H1 (cell line): ENCODE data around the gene NDEL1. TPM values are rescaled to one million over a fixed set of nuclear protein-coding genes. Genes with fewer than 3 reads are reported as not detected.

Source experiments
- CTCF ChIA-PET: fragments of 300-600 bp; sonication (Branson Sonifier 250); formaldehyde crosslinking; loops from one replicate; lab custom pipeline; 2021; ENCODE audit not compliant: partially characterized antibody; lab: Charles Lee
- POLR2A ChIA-PET: fragments of 300-600 bp; sonication (Branson Sonifier 250); formaldehyde crosslinking; loops from one replicate; lab custom pipeline; 2021; ENCODE audit warnings: inconsistent platforms; ENCODE audit not compliant: partially characterized antibody; lab: Charles Lee
- DNase-seq, 2 experiments: peaks; one replicate each; pipeline versions ENCODE4 v3.0.0 to v3.0.0-alpha.2; 2010 to 2022; ENCODE audit warnings: low spot score in 2 of 2, low read depth in 1 of 2, mixed read lengths in 1 of 2
- FAIRE-seq: peaks from 2 replicates; lab custom pipeline; 2011; peaks lifted over from hg19 to GRCh38; lab: Jason Lieb, UNC
- H2AFZ ChIP-seq: 2 replicates; pipeline ENCODE4 v1.8.1; 2012; ENCODE audit warnings: low read length, inconsistent platforms
- H2AK5ac ChIP-seq: 2 replicates; pipeline ENCODE4 v1.6.1; 2013; ENCODE audit warnings: low read depth, low read length
- H2BK120ac ChIP-seq: replicated peaks from 2 replicates; pipeline ENCODE3; 2013; ENCODE audit warnings: low read depth, low read length, inconsistent platforms
- H2BK12ac ChIP-seq: 2 replicates; pipeline ENCODE4 v1.6.1; 2013; ENCODE audit warnings: low read depth, low read length
- H2BK15ac ChIP-seq: 2 replicates; pipeline ENCODE4 v1.6.1; 2013; ENCODE audit warnings: low read length
- H2BK20ac ChIP-seq: 2 replicates; pipeline ENCODE4 v1.6.1; 2013; ENCODE audit warnings: low read length
- H2BK5ac ChIP-seq: 2 replicates; pipeline ENCODE4 v1.6.1; 2013; ENCODE audit warnings: low read depth, low read length
- H3K14ac ChIP-seq: 2 replicates; pipeline ENCODE4 v1.6.1; 2013; ENCODE audit warnings: inconsistent platforms; ENCODE audit not compliant: insufficient read length
- H3K18ac ChIP-seq: 2 replicates; pipeline ENCODE4 v1.6.1; 2013; ENCODE audit warnings: low read length; ENCODE audit errors: extremely low read depth
- H3K23ac ChIP-seq: 2 replicates; pipeline ENCODE4 v1.6.1; 2013; ENCODE audit warnings: inconsistent platforms; ENCODE audit not compliant: insufficient read length
- H3K23me2 ChIP-seq: 2 replicates; pipeline ENCODE4 v1.6.1; 2013; ENCODE audit warnings: low read depth, low read length
- H3K27ac ChIP-seq: 2 replicates; pipeline ENCODE4 v1.6.1; 2011; ENCODE audit warnings: low read depth, low read length, inconsistent platforms
- H3K27me3 ChIP-seq, 4 experiments: replicated peaks in 1 of 4; 1 replicate in 1 of 4; 2 replicates in 3 of 4; pipeline versions ENCODE4 v1.6.1 to v1.8.1; 2011 to 2013; ENCODE audit warnings: low read length in 3 of 4, mild to moderate bottlenecking in 3 of 4, inconsistent platforms in 2 of 4, mixed read lengths in 2 of 4, moderate library complexity in 1 of 4; ENCODE audit not compliant: control insufficient read depth in 3 of 4, insufficient read depth in 3 of 4; ENCODE audit errors: extremely low read depth in 1 of 4
- H3K36me3 ChIP-seq, 4 experiments: 2 replicates each; pipeline versions ENCODE4 v1.6.1 to v1.8.1; 2011 to 2013; ENCODE audit warnings: mild to moderate bottlenecking in 4 of 4, low read length in 3 of 4, moderate library complexity in 2 of 4, control low read depth in 1 of 4, inconsistent platforms in 1 of 4; ENCODE audit not compliant: insufficient read depth in 4 of 4, control insufficient read depth in 2 of 4
- H3K4ac ChIP-seq: replicated peaks from 2 replicates; pipeline ENCODE3; 2013; ENCODE audit warnings: low read length, low read depth, mixed read lengths, inconsistent platforms; ENCODE audit not compliant: insufficient read length
- H3K4me1 ChIP-seq, 4 experiments: replicated peaks in 1 of 4; 1 replicate in 1 of 4; 2 replicates in 3 of 4; pipeline versions ENCODE4 v1.6.1 to v1.8.1; 2011 to 2013; ENCODE audit warnings: low read length in 3 of 4, inconsistent platforms in 2 of 4, mixed read lengths in 1 of 4; ENCODE audit not compliant: insufficient read depth in 4 of 4, control insufficient read depth in 3 of 4
- H3K4me2 ChIP-seq, 2 experiments: 2 replicates each; pipeline versions ENCODE4 v1.6.1 to v1.8.1; 2011 to 2013; ENCODE audit warnings: low read depth in 2 of 2, low read length in 2 of 2, control low read depth in 1 of 2, inconsistent platforms in 1 of 2, mild to moderate bottlenecking in 1 of 2; ENCODE audit not compliant: insufficient read depth in 1 of 2
- H3K4me3 ChIP-seq, 4 experiments: fragments of 200-600, 300-600 bp in 1 of 4; sonication (generic), shearing (Covaris generic), sonication (Bioruptor Twin) in 1 of 4; 2 replicates each; pipeline versions ENCODE4 v1.5.1 to v1.8.1; 2011 to 2016; ENCODE audit warnings: low read length in 4 of 4, low read depth in 3 of 4, control low read depth in 2 of 4, inconsistent platforms in 2 of 4, mild to moderate bottlenecking in 2 of 4, mixed read lengths in 1 of 4, moderate library complexity in 1 of 4; ENCODE audit not compliant: insufficient read depth in 2 of 4; ENCODE audit errors: extremely low read depth in 1 of 4
- H3K56ac ChIP-seq: replicated peaks from 2 replicates; pipeline ENCODE3; 2013; ENCODE audit warnings: low read depth, mild to moderate bottlenecking, mixed read lengths, low read length, inconsistent platforms; ENCODE audit not compliant: insufficient read length
- H3K79me1 ChIP-seq: 2 replicates; pipeline ENCODE4 v1.6.1; 2013; ENCODE audit warnings: low read depth, low read length, control low read depth
- H3K79me2 ChIP-seq, 2 experiments: 2 replicates each; pipeline versions ENCODE4 v1.6.1 to v1.8.1; 2012 to 2013; ENCODE audit warnings: low read length in 2 of 2, mild to moderate bottlenecking in 2 of 2, inconsistent platforms in 1 of 2; ENCODE audit not compliant: insufficient read depth in 2 of 2, control insufficient read depth in 1 of 2
- H3K9ac ChIP-seq, 4 experiments: replicated peaks in 1 of 4; 1 replicate in 1 of 4; 2 replicates in 3 of 4; pipeline versions ENCODE4 v1.6.1 to v1.8.1; 2011 to 2013; ENCODE audit warnings: low read depth in 3 of 4, low read length in 3 of 4, control low read depth in 2 of 4, mild to moderate bottlenecking in 2 of 4, moderate library complexity in 2 of 4, inconsistent platforms in 1 of 4; ENCODE audit errors: extremely low read depth in 1 of 4
- H3K9me3 ChIP-seq, 2 experiments: 2 replicates each; pipeline versions ENCODE4 v1.6.1 to v1.8.1; 2012 to 2013; ENCODE audit warnings: mild to moderate bottlenecking in 2 of 2, moderate library complexity in 2 of 2, control low read depth in 1 of 2, inconsistent platforms in 1 of 2, low read depth in 1 of 2, low read length in 1 of 2, mixed read lengths in 1 of 2; ENCODE audit not compliant: insufficient read depth in 2 of 2
- H4K20me1 ChIP-seq, 2 experiments: replicated peaks in 1 of 2; 2 replicates each; pipeline versions ENCODE3 to v1.8.1; 2011 to 2013; ENCODE audit warnings: inconsistent platforms in 2 of 2, low read length in 2 of 2, mild to moderate bottlenecking in 1 of 2; ENCODE audit not compliant: insufficient read depth in 2 of 2, control insufficient read depth in 1 of 2
- H4K5ac ChIP-seq: 2 replicates; pipeline ENCODE4 v1.6.1; 2013; ENCODE audit warnings: low read length, low read depth, mixed read lengths, inconsistent platforms; ENCODE audit not compliant: insufficient read length
- H4K8ac ChIP-seq: 2 replicates; pipeline ENCODE4 v1.8.0; 2013; ENCODE audit warnings: mild to moderate bottlenecking, moderate library complexity, low read length, inconsistent platforms; ENCODE audit not compliant: insufficient read depth; ENCODE audit errors: extremely low read depth
- H4K91ac ChIP-seq: replicated peaks from 2 replicates; pipeline ENCODE3; 2013; ENCODE audit warnings: low read length, mixed read lengths, inconsistent platforms; ENCODE audit not compliant: insufficient read length
- BCL11A ChIP-seq, 2 experiments: IDR thresholded peaks; one replicate each; pipeline ENCODE4 v1.6.1; 2011; ENCODE audit warnings: low read depth in 2 of 2, low read length in 2 of 2, mild to moderate bottlenecking in 2 of 2
- CHD1 ChIP-seq: IDR thresholded peaks from 2 replicates; pipeline ENCODE4 v1.6.1; 2012; ENCODE audit warnings: low read depth, low read length, improper control_type of control experiment
- CHD2 ChIP-seq: IDR thresholded peaks from 2 replicates; pipeline ENCODE4 v1.6.1; 2012; ENCODE audit warnings: low read length, improper control_type of control experiment
- CREB1 ChIP-seq: IDR thresholded peaks from 2 replicates; pipeline ENCODE4 v1.6.1; 2012; ENCODE audit warnings: inconsistent platforms
- E2F6 ChIP-seq: IDR thresholded peaks from 2 replicates; pipeline ENCODE4 v1.6.1; 2012; ENCODE audit warnings: inconsistent platforms
- EP300 ChIP-seq, 2 experiments: IDR thresholded peaks; 1 replicate in 1 of 2; 2 replicates in 1 of 2; pipeline ENCODE4 v1.6.1; 2011 to 2012; ENCODE audit warnings: low read depth in 2 of 2, low read length in 2 of 2, mild to moderate bottlenecking in 2 of 2, borderline replicate concordance in 1 of 2, inconsistent platforms in 1 of 2, moderate library complexity in 1 of 2
- GABPA ChIP-seq: IDR thresholded peaks from 2 replicates; pipeline ENCODE4 v1.6.1; 2011; ENCODE audit warnings: mild to moderate bottlenecking, low read length, moderate library complexity, borderline replicate concordance; ENCODE audit not compliant: insufficient read depth
- GTF2F1 ChIP-seq: IDR thresholded peaks from 2 replicates; pipeline ENCODE4 v1.6.1; 2012; ENCODE audit warnings: low read depth, low read length, improper control_type of control experiment, borderline replicate concordance
- HDAC6 ChIP-seq: IDR thresholded peaks from one replicate; pipeline ENCODE4 v1.7.1; 2012; ENCODE audit warnings: low read depth, mild to moderate bottlenecking, inconsistent platforms, low read length, moderate library complexity
- RFX5 ChIP-seq: IDR thresholded peaks from 2 replicates; pipeline ENCODE4 v1.6.1; 2011; ENCODE audit warnings: low read depth, low read length, improper control_type of control experiment, borderline replicate concordance
- RXRA ChIP-seq: IDR thresholded peaks from 2 replicates; pipeline ENCODE4 v1.6.1; 2011; ENCODE audit warnings: low read depth, mild to moderate bottlenecking, low read length, moderate library complexity; ENCODE audit not compliant: insufficient read depth
- SP1 ChIP-seq: IDR thresholded peaks from 2 replicates; pipeline ENCODE4 v1.6.1; 2011; ENCODE audit warnings: low read depth, low read length
- SP2 ChIP-seq: IDR thresholded peaks from 2 replicates; pipeline ENCODE4 v1.6.1; 2012; ENCODE audit warnings: mild to moderate bottlenecking, low read length, inconsistent platforms
- SP4 ChIP-seq: IDR thresholded peaks from 2 replicates; pipeline ENCODE4 v1.6.1; 2012; ENCODE audit warnings: low read length, inconsistent platforms
- ZNF274 ChIP-seq: IDR thresholded peaks from 2 replicates; pipeline ENCODE4 v1.7.0; 2012; ENCODE audit warnings: low read length, borderline replicate concordance; ENCODE audit errors: extremely low read depth
- WGBS, 2 experiments: shearing (Covaris generic) in 1 of 2; methylation state at CpG; one replicate each; pipeline versions ENCODE4 v1.1.6 to v1.1.7; 2013 to 2015; ENCODE audit warnings: low lambda C conversion rate in 2 of 2, mixed read lengths in 2 of 2, inconsistent platforms in 1 of 2, low coverage in 1 of 2, missing lambda C conversion rate in 1 of 2; ENCODE audit not compliant: insufficient replicate concordance in 2 of 2, insufficient coverage in 1 of 2, insufficient read length in 1 of 2; ENCODE audit errors: extremely low coverage in 1 of 2, missing lambda C conversion rate in 1 of 2; 5-methylcytosine and 5-hydroxymethylcytosine counted together
- polyA plus RNA-seq, 7 experiments: library from polyadenylated mRNA; depleted of rRNA in 3 of 7; stranded (reverse) in 5 of 7; unstranded in 2 of 7; fragments of >200 nt in 5 of 7; fragments of 200-250 nt in 2 of 7; gene quantifications; 1 replicate in 5 of 7; 2 replicates in 1 of 7; 4 replicates in 1 of 7; pipeline versions ENCODE4 v1.2.1 to v1.2.3, GENCODE V29; 2011 to 2013; ENCODE audit warnings: missing spikeins in 2 of 7, mixed read lengths in 2 of 7
- total RNA-seq: library from RNA; stranded (reverse); fragmentation: NEBNext Ultra II Directional; extraction: Animal tissue kit (Norgen Biotek cat#: 25700); gene quantifications from 2 replicates; pipeline ENCODE4 v1.2.1, GENCODE V29; 2021

NDEL1 gene
- total and polyA plus RNA-seq, 2 of the 8 experiments (the other 6 are each of a cell fraction or from before 2014, with no cell fraction given): 31.1 to 32.9 TPM

- CTCF ChIA-PET: interaction anchor here (0.6 kb wide), 1 partner anchor 43 kb away, joined by 3 read pairs; no protein-coding TSS in a partner anchor
- Histone ChIP-seq H2AK5ac (no peak overlapping the region), H3K4ac (no peak overlapping the region), H3K79me2 (peaks cover 0 to 53% of the 10 kb centered on the region in 2 experiments; a peak in 2 of 4 replicates), H4K20me1 (peaks cover 0 to 3% of the 10 kb centered on the region in 2 experiments), H2BK120ac (no peak overlapping the region), H3K27me3 (no peaks in the 10 kb centered on the region), H3K9me3 (no peaks in the 10 kb centered on the region), H2BK15ac (no peak overlapping the region), H3K14ac (no peak overlapping the region), H3K18ac (no peak overlapping the region), H2BK5ac (no peak overlapping the region), H2AFZ (no peak overlapping the region), H3K23ac (no peak overlapping the region), H3K9ac (no peak overlapping the region), H4K8ac (no peak overlapping the region), H4K91ac (no peak overlapping the region), H3K4me2 (no peak overlapping the region), H3K27ac (no peak overlapping the region), H3K36me3 (peaks cover 0 to 6% (median 0%) of the 10 kb centered on the region in 4 experiments; a peak in 2 of 8 replicates), H2BK12ac (no peak overlapping the region), H3K4me1 (peaks cover 0 to 2% (median under 1%) of the 10 kb centered on the region in 4 experiments; a peak in 2 of 7 replicates), H2BK20ac (no peak overlapping the region), H3K79me1 (no peaks in the 10 kb centered on the region; the same call in 1 of the 2 replicates), H4K5ac (no peak overlapping the region), H3K23me2 (no peaks in the 10 kb centered on the region), H3K56ac (no peak overlapping the region), H3K4me3 (no peak overlapping the region)
- 88% methylated on average over 3 of the region's 3 CpGs; no CpG with 5 or more reads in 1 of the 2 experiments for WGBS, 2 experiments
- POLR2A ChIA-PET: no interaction called here
- FAIRE-seq (no peak), DNase-seq (no peak)
- TF ChIP-seq EP300 (IDR thresholded peaks at IDR 0.05; ENCODE audit: borderline replicate concordance in 1 of 2, low read depth in 2 of 2, low read length in 2 of 2) (no peak), HDAC6 (no peak), ZNF274 (no peak), RXRA (no peak), GTF2F1 (no peak), CHD1 (no peak), CHD2 (no peak), BCL11A (IDR thresholded peaks at IDR 0.05; ENCODE audit: low read depth in 2 of 2, low read length in 2 of 2) (no peak), CREB1 (no peak), RFX5 (no peak), E2F6 (no peak), SP4 (no peak), SP1 (no peak), SP2 (no peak), GABPA (no peak)
Observed at GRCh38 chr17:8439681-8440080, 4.0 kb downstream of the NDEL1 start.
